ENCODE measurements around the gene ACTG1. TPM values are rescaled to one million over a fixed set of nuclear protein-coding genes. Genes with fewer than 3 reads are reported as not detected.

Gene ACTG1
- total and polyA plus RNA-seq, 2 donors (not counting 1 experiment from before 2014, with no cell fraction given), result 803 to 1,677 TPM

DNA sequence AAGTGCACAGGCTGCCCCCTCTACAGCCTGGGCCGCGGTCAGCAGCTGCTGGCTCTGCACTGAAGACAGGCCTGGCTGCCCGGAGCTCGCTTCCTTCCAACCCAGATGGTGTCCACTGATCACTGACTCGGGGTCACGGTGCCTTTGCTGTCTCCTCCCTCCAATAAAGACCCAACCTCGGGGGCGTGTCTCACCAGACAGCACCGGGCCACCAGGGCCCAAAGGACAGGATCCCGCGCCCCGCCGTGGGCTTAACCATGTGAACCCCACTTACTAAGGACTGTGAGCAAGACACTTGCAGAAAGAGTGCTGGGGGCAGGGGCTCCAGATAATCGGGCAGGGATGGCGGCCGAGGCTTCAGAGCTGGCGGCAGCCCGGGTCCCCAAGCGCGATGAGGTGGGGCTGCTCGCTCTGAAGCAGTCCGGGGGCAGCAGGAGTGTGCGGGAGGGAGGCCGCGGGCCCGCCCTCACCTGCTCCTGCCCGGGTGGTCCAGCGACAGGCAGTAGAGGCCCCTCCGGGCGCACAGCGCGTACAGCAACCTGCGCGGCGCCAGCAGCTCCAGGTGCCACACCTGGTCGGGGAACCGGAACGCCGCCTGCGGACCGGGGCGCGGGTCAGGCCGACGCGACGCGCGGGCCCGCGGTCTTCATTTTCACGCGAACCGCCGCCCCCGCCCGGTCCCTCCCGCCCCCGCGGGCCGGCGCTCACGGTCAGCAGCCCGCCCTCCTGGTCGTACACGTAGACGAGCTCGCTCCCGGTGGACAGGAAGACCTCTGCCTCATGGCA lies 39.1 kb upstream of the ACTG1 start:
- peak overlapping the region; percentile 97 for H3K4me2 ChIP-seq (replicated peaks; ENCODE audit: low read depth, low read length, poor library complexity, severe bottlenecking)
- intact Hi-C loops (cut with micrococcal nuclease), result loop anchor here (1.0 to 5.0 kb wide), 6 partner anchors 34 to 328 kb away; partner anchors contain the start of genes CCDC137 and OXLD1
- TF ChIP-seq, protein P1, sequence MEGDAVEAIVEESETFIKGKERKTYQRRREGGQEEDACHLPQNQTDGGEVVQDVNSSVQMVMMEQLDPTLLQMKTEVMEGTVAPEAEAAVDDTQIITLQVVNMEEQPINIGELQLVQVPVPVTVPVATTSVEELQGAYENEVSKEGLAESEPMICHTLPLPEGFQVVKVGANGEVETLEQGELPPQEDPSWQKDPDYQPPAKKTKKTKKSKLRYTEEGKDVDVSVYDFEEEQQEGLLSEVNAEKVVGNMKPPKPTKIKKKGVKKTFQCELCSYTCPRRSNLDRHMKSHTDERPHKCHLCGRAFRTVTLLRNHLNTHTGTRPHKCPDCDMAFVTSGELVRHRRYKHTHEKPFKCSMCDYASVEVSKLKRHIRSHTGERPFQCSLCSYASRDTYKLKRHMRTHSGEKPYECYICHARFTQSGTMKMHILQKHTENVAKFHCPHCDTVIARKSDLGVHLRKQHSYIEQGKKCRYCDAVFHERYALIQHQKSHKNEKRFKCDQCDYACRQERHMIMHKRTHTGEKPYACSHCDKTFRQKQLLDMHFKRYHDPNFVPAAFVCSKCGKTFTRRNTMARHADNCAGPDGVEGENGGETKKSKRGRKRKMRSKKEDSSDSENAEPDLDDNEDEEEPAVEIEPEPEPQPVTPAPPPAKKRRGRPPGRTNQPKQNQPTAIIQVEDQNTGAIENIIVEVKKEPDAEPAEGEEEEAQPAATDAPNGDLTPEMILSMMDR (IDR thresholded peaks at IDR 0.05), result no peak
- no peak for TF ChIP-seq EZH2 (IDR thresholded peaks at IDR 0.05; ENCODE audit: borderline replicate concordance, insufficient read depth, low read depth, low read length, poor library complexity, severe bottlenecking)
- peak overlapping the region; percentile 93 for H3K9ac ChIP-seq (ENCODE audit: low read length)
- WGBS (ENCODE audit: insufficient coverage), result 3% methylated on average over 69 of the region's 69 CpGs
- ATAC-seq (ENCODE audit: low read depth) (peak; percentile 6), DNase-seq (no peak)
- POLR2A ChIA-PET, result interaction anchor here (0.6 to 3.3 kb wide), 9 partner anchors 11 to 641 kb away, joined by 3 to 33 read pairs (median 5); partner anchors contain the start of genes ACTG1, ARL16, CEP131 and HGS
- H4K20me1 ChIP-seq (ENCODE audit: control insufficient read depth, insufficient read depth, low read length, poor library complexity, severe bottlenecking), result peaks cover 40% of the 10 kb centered on the region
- H3K4me3 ChIP-seq (ENCODE audit: control extremely low read depth in 1 of 5, extremely low read depth in 1 of 5, insufficient read depth in 1 of 5, low read depth in 2 of 5, low read length in 4 of 5), result peak overlapping the region; percentile 15 to 97 (median 91)
- H3K27ac ChIP-seq (ENCODE audit: low read length in 2 of 2), result peak overlapping the region in 1 of 2 donors; percentile 86
- H3K4me1 ChIP-seq (ENCODE audit: control insufficient read depth in 2 of 2, insufficient read depth in 2 of 2, low read length in 2 of 2), result peaks cover 18 to 23% of the 10 kb centered on the region in 2 donors
- peak overlapping the region; percentile 92 for H3K4me3 Mint-ChIP-seq
- H2AFZ ChIP-seq (ENCODE audit: insufficient read depth, low read depth, low read length, poor library complexity, severe bottlenecking), result peak overlapping the region; percentile 94
- peaks cover 31% of the 10 kb centered on the region for H3K4me1 Mint-ChIP-seq
- CTCF ChIA-PET, result interaction anchor here (0.8 to 3.7 kb wide), 11 partner anchors 12 to 111 kb away, joined by 3 to 25 read pairs (median 4); no protein-coding TSS in a partner anchor
- peaks cover 0 to 32% of the 10 kb centered on the region in 2 experiments for H3K36me3 ChIP-seq (replicated peaks in 1 of 2; ENCODE audit: control extremely low read depth in 1 of 2, control insufficient read depth in 1 of 2, extremely low read depth in 1 of 2, insufficient read depth in 2 of 2, low read length in 1 of 2)
- H3K27me3 Mint-ChIP-seq, result no peaks in the 10 kb centered on the region
- H3K9me3 Mint-ChIP-seq (ENCODE audit: insufficient read depth), result no peaks in the 10 kb centered on the region
- no peaks in the 10 kb centered on the region for H3K9me3 ChIP-seq (ENCODE audit: control extremely low read depth in 1 of 3, control insufficient read depth in 2 of 3, insufficient read depth in 1 of 3, low read length in 2 of 3)
- no peaks in the 10 kb centered on the region for H3K27me3 ChIP-seq (replicated peaks in 1 of 4; ENCODE audit: control extremely low read depth in 1 of 4, control insufficient read depth in 3 of 4, insufficient read depth in 4 of 4, low read length in 3 of 4)
- H3K79me2 ChIP-seq (ENCODE audit: control insufficient read depth, insufficient read depth, low read length), result peaks cover 45% of the 10 kb centered on the region
- peak overlapping the region; percentile 93 for H3K27ac Mint-ChIP-seq

Measured in B cell (primary cell).